ENCODE measurements around the gene RNASE1.

Gene RNASE1

DNA sequence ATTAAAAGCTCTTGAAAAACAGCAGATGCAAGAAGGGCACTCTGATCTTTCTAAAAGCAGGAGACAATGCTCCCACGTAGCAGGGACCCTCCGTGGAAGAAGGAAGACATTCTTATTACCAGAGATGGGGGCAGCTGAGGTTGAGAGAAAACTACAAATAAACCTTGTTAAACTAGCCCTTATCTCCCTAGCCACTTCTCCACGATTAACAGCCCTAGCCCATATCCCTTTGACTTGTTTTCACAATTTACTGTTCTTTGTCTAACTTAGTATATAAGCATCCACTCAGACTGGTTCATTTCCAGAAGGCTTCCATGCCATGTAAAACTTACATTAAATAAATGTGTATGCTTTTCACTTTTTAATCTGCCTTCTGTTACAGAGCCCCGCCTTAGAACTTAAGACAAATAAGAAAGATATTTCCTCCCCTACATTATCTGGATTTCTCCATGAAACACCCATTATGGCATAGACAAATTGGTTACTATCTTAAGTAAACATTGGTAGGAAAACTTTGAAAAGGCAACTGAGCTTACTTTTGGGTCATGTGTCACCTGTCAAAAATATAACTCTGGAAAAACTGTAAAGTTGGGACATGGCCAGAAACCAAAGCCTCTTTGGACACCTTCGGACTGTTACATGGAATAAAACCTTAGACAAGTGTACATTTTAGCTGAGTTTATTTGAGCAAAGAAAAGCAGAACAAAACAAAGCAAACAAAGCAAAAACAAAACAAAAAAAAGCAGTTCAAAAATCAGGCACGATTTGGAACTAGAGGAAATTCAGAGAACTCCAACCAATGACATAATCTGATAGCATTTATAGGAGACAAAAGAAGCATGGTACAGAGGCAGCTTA lies 4.9 kb upstream of the RNASE1 start:
- DNase-seq: no peak

DNA sequence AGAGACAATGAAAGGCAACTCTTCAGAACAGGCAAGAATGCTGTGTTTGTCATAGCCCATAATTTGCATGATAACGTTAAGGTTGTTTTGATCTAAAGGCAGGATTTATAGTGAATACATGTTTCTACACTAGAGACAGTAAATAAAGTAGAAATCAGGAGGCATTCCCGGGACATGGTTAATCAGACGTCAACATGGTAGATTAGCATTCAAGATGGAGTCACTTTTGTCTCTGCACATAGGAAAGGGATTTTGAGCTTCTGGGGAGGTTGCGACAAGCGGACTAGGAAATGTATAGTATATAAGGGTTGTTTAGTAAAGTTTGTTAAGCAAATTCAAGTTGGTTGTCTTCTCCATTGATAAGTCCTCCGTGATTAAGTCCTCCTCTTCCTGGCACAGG lies 2.8 kb upstream of the RNASE1 start:
- DNase-seq: no peak

DNA sequence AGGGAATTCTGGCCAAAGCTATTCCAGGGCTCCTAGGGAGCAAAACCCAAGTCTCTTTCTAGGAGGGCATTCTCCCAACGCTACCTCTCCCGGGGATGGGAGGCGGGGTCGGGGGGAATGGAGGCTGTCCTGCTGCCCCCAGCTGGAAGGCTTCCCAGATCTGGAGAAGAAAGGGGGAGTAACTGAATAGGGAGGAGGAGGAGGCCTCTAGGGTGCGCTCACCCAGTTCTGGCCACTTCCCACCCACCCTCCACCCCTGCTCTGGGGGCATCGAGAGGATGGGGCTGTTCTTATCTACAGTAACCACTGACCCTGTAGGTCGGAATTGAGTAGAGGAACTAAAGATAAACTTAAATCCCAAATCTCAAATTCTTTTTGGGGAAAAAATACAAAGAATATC lies 579 bp upstream of the RNASE1 start:
- no peak for DNase-seq

DNA sequence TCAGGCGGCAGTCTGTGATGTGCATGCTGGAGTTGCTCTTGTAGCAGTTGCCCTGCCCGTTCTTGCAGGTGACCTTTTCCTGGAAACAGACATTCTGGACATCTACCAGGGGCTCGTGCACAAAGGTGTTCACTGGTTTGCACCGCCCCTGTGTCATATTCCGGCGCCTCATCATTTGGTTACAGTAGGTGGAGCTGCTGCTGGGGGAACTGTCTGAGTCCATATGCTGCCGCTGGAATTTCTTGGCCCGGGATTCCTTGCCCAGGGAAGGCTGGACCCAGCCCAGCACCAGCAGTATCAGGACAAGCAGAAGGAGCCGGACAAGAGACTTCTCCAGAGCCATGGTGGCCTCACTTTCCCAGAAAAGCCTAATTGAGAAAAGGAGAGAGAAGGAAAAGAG lies 918 bp downstream of the RNASE1 start:
- no peak for DNase-seq

DNA sequence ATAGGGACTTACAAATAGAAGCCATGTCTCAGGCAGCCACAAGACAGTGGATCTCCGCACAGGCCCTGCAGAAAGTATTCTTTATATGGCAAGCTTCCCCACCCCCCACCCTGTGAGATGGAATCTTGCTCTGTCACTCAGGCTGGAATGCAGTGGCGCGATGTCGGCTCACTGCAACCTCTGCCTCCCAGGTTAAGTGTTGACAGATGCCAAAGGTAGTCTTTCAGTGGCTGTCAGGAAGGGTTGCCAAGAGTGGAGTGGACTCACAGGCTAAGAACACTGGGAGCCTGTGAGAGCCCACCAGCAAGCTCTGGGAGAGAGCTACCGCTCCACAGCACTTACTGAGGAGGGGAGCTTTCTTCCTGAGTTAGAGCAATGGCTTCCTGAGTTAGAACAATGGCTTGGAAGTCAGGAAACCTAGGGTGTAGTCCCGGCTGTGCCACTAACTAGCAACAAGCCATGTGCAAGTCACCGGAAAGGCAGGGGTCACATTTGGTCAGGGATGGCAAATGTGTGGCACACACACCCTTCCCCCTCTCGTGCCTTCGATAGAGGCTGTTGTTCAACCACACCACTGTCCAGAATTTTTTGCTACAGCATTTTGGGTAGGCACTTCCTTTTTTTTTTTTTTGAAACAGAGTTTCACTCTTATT lies 2.6 kb downstream of the RNASE1 start:
- peak in 1 of 2 experiments; percentile 15 for DNase-seq

DNA sequence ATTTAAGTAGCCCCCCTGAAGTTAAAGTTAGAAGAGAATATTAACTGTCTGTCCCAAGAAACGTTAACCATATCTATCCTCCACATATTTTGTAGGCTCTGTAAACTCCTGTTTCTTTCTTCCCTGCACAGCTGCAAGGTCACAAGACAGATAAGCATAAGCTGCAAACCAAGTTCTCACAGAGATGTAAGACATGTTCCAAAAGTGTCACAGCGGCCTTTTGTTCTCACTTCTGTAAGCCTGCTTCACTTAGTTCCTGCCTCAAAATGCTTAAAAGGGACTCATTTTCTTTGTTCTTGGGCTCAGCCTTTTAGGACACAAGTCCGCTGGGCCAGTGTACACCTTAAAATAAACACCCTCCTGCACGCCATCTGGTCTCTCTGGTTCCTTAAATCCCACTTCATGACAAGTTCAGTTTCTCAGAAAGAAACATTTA lies 3.2 kb downstream of the RNASE1 start:
- DNase-seq: peak in 1 of 2 experiments; percentile 46

DNA sequence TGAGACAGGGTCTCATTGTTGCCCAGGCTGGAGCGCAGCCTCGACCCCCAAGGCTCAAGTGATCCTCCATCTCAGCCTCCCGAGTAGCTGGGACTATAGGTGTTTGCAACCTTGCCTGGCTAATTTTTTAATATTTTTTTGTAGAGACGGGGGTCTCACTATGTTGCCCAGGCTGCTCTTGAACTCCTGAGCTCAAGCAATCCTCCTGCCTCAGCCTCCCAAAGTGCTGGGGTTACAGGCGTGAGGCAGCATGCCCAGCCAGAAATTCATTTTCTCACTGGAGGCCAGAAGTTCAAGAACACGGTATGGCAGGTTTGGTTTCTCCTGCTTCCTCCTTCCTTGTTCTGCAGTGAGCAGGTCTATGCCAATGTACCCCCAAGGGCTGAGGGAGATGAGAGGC lies 3.7 kb downstream of the RNASE1 start:
- no peak for DNase-seq

DNA sequence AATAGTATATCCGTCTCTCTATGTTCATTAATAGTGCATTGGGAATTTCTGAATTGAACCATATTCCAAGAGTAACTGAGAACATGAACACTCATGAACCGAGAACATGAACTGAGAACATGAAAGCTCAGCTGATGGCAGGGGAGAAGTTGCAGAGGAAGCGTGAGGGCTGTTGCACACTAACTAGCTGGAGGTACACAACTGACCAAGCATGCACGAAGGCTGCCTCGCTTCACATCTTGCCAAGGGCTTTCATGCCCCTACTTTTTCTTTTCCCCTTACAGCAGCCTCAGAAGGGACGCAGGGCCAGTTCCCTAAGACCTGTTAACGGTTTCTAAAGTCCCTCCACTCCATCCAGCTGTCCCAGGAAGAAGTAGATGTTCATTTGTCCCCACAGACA lies 4.3 kb downstream of the RNASE1 start:
- DNase-seq: no peak

DNA sequence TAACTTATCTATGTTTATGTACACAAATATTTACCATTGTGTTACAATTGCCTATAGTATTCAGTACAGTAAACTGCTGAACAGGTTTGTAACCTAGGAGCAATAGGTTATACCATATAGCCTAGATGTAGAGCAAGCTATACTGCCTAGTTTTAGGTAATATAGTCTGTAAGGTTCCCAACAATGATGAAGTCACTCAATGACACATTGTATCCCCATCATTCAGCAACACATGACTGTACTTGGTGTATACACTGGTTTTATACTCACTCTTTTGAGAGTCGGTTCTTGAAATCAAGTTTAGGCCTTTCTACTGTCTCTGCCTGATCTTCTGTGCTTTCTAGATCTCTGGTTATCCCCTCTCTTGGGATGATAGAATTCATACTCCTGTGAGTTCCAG lies 5.5 kb downstream of the RNASE1 start:
- no peak for DNase-seq

DNA sequence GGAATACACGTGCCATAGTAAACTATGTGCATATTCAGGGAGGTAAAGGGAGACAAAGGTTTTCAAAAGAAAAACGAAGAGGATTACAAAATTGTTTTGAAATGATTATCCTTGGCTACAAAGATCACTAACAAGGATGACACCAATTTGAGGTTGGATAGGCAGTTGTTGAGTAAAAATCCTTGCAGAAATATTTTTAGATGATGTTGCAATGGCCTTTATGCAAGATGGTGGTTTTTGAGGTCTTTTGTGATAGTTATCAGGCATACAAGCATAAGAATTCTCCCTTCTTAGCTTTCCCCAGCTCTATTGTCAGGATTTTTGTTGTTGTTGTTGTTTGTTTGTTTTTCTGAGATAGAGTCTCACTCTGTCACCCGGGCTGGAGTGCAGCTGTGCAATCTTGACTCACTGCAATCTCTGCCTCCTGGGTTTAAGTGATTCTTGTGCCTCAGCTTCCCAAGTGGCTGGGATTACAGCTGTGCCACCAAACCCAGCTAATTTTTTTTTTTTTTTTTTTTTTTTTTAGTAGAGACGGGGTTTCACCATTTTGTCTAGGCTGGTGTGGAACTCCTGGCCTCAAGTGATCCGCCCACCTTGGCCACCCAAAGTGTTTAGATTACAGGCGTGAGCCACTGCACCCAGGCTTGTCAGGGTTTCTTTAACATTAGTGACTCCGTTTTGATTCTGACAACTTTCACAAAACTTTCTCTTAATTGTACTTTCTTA lies 7.8 kb downstream of the RNASE1 start:
- DNase-seq: no peak

DNA sequence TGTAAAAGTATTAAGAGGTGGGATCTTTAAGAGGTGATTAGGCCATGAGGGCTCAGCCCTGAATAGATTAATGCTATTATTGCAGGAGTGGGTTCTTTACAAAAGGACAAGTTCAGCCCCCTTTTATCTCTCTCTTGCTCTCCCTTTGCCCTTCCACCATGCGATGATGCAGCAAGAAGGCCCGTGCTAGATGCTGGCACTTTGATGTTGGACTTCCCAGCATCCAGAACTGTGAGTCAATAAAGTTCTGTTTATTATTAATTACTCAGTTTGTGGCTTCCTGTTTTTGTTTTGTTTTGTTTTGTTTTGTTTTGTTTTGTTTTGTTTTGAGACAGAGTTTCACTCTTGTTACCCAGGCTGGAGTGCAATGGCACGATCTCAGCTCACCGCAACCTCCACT lies 10.1 kb downstream of the RNASE1 start:
- no peak for DNase-seq

DNA sequence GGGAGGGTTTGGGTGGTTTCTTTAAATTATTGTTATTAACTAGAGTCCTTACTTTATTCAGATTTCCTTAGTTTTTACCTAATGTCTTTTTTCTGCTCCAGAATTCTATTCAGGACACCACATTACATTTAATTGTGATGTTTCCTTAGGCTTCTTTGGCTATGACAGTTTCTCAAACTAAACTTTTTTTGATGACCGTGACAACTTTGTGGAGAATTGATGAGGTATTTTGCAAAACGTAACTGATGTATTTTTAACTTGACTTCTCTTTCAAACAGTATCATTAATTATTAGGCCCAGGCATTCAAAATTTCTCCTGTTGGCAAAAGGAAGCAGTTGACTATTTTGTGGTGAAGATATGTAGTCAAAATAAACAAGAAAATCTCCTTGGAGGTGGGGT lies 11.0 kb downstream of the RNASE1 start:
- no peak for DNase-seq

DNA sequence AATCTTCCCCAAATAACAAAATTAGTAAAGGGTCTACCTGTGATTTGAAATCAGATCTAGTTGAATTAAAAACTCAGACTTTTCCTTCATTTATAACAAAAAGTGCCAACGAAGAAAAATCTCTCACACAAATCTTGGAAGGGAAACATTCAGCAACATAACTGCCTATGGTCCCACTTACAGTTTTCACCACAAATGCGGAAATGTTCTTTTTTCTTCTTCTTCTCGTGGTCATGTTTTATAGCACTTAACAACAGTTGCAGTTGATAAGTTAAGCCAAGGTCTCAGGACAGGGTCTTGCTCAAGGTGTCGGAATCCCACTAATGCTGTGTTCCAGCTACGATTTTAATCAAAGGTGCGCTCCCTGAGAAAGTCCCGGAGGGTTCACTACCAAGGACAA lies 11.5 kb downstream of the RNASE1 start:
- no peak for DNase-seq

DNA sequence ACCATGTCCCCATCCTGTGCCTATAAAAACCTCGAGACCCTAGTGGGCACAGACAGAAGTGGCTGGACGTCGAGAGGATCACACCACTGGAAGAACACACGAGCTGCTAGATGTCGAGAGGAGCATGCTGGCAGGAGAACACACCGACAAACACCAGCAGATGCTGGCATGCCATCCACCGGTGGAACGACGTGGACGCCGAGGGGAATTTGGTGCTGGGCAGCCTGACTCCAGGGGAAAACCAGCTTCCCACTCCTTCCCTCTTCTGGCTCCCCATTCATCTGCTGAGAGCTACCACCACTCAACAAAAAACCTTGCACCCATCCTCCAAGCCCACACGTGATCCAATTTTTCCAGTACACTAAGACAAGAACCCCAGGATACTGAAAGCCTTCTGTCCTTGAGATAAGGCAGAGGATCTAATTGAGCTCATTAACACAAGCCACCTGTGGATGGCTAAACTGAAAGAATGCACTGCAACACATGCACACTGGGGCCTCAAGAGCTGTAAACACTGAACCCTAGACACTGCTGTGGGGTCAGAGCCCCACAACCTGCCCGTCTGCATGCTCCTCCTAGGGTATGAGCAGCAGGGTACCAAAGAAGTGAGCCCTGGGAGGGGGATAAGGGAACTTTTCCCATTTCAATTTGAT lies 12.1 kb downstream of the RNASE1 start:
- DNase-seq: no peak

DNA sequence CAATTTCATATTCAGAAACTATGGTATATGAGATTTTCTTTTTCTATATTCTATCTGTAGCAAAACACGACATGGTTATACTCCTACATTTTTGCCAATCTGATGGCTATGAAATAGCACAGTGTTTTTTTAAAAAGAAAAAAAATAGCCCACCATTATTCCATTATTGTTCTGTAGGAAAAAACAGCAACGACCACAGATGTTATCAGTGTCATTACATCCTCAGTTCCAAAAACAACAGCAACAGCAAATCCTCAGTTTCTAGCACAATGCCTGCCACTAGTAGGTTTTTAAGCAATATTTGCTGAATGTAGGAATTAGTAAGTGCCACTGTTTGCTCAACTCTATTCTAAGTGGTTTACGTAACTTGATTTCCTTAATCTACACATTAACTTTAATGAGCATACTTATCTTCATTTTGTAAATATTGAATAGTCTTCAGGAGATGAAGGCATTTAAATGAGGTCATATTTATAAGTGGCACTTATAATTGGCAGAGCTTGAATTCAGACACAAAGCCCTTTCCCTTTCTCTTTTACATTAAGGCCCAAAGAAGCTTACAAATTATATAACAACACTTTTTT lies 13.3 kb downstream of the RNASE1 start:
- DNase-seq: no peak

DNA sequence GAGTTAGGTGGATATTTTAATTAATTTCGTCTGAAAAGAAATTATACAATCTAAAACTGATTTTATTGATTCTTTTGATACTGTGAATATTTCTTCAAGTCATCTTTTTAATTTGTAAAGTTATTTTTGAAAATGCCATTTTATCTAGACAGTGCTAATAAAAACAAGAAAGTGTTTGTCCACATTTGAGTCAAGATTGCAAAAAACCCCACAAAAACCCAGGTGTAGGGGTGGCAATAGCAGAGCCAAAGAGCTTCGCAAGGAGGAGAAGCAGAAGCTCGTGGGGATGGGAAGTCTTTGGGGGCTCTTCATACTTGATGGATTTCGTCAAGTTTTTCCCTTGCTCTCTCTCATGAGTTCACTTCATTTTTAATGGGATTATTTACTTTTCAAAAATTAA lies 15.6 kb downstream of the RNASE1 start:
- no peak for DNase-seq

DNA sequence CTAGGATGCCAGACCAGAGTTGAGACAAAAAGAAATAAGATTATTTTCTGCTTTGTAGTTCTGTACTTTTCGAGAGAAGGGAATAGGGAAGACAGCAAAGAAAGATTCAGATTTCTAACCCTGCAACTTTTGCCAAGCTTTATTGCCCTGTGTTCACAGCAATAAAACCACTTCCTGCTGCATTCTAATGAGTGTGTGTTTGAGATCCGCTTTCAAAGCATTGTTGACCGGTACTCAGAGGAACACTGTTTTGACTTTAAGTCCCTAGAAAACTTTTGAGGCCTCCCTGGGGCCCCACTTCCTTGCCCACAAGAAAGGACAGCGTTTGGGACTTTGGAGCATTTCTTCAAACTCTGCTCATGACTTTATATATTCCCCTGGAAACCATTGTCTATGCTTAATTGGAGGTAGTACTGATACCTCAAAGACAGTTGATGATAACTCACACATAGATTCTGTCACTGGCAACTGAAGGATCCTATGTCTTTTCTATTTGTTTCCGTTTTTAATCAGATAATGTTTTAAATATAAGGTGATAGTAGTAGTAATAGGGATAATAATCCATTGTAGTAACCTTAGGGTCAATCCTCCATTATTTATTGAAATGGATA lies 20.3 kb downstream of the RNASE1 start:
- no peak for DNase-seq

DNA sequence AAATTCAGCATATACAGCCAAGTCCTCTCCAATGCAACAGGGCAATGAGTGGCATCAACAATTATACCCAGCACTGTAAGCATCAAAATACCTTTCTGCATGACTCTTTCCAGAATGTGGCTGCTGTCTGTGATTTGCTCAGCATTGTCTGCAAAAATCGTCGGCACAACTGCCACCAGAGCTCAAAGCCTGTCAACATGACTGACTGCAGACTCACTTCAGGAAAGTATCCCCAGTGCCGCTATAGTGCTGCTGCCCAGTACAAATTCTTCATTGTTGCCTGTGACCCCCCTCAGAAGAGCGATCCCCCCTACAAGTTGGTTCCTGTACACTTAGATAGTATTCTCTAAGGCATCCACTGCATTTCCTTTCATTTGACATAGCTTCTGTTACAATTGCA lies 20.8 kb downstream of the RNASE1 start:
- no peak for DNase-seq

DNA sequence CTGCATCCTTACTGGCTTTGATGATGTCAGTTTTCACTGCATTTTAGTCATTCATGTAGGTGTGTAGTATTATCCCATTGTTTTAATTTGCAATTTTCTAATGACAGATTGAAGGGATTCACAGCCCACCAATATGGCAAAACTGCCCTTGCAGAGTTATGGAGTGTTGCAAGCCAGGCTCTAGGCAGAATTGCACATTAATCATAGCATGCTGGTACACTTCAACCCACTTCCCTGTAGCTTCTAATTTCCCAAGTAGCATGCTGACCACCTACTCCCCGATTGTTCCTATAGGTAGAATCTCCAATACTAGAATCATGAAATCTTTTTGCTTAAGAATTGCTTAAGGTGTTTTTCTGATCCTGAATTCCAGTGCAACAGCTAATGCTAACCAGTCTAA lies 26.7 kb downstream of the RNASE1 start:
- DNase-seq: no peak

DNA sequence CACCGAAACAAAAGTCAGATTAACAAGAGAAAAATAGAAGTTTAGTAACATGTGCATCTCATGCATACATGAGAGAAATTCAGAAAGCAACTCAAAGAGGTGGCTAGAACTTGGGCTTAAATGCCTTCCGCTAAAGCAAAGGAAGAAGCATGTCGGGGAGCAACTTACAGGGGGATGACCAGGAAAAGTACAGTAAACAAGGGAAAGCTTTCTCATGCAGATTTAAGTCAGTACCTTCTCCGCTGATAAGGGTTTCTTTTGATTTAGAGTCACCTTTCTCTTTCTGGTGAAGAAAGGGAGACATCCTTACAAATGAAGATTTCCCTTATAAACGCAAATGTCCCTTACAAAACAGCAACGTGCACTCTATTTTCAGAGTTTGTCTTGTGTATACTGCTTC lies 27.6 kb downstream of the RNASE1 start:
- no peak for DNase-seq

DNA sequence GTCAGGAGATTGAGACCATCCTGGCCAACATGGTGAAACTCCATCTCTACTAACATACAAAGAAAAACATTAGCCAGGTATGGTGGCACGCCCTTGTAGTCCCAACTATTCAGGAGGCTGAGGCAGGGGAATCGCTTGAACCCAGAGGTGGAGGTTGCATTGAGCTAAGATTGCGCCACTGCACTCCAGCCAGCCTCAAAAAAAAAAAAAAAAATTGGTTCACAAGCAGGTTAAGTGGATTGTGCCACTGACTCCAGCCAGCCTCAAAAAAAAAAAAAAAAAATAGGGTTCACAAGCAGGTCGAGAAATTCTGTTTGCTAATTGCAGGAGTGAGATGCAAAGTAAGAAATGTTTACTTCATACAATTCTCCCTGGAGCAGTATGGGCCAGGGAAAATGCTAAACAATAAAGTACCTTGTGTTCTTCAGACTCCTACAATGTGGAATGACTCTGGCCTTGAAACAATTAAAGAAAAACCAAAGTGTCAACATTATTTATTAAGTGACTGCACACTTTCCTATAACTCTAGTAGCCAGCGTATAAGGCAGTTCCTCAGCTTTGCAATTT lies 28.3 kb downstream of the RNASE1 start:
- no peak for DNase-seq

DNA sequence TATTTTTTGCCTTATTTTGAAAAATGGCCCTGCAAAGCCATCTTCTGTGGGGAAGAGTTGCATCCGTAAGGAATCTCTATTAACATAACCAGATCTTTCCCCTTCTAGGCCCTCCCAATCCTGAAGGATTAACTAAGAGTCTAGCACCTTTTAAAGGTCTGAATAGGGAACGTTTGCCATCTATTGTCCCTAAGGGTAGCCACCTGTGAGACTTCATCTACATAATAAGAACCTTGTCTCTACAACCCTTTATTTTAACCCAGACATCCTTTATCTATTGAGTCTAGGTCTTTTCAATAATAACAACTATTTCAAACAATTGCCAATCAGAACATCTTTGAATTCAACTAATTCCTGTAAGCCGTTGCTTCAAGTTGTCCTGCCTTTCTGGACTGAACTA lies 30.0 kb downstream of the RNASE1 start:
- no peak for DNase-seq
